Measurements from ENCODE around the gene MOB3B.

MOB3B gene

GRCh38 chr9:27367175-27367798 is 162.3 kb downstream of the MOB3B start:
- DNase-seq (ENCODE audit: low read depth in 3 of 3), result no peak

GRCh38 chr9:27365707-27366376 is 163.8 kb downstream of the MOB3B start:
- DNase-seq (ENCODE audit: low read depth in 3 of 3), result peak; percentile 24 to 64 (median 38)

- DNase-seq (ENCODE audit: low read depth in 3 of 3), result no peak
These were observed 167.0 kb downstream of the MOB3B start for GRCh38 chr9:27362447-27363210.

GRCh38 chr9:27361492-27361891 is 168.1 kb downstream of the MOB3B start:
- DNase-seq (ENCODE audit: low read depth in 3 of 3), result no peak

GRCh38 chr9:27359763-27360162 is 169.9 kb downstream of the MOB3B start:
- no peak for DNase-seq (ENCODE audit: low read depth in 3 of 3)

GRCh38 chr9:27358007-27358406 is 171.6 kb downstream of the MOB3B start:
- no peak for DNase-seq (ENCODE audit: low read depth in 3 of 3)

GRCh38 chr9:27356446-27356845 is 173.2 kb downstream of the MOB3B start:
- no peak for DNase-seq (ENCODE audit: low read depth in 3 of 3)

- no peak for DNase-seq (ENCODE audit: low read depth in 3 of 3)
These were observed 174.4 kb downstream of the MOB3B start for GRCh38 chr9:27355166-27355565.

GRCh38 chr9:27353474-27354229 is 176.0 kb downstream of the MOB3B start:
- DNase-seq (ENCODE audit: low read depth in 3 of 3), result no peak

- no peak for DNase-seq (ENCODE audit: low read depth in 3 of 3)
These were observed 176.5 kb downstream of the MOB3B start for GRCh38 chr9:27353166-27353473.

GRCh38 chr9:27352457-27353165 is 177.0 kb downstream of the MOB3B start:
- no peak for DNase-seq (ENCODE audit: low read depth in 3 of 3)

- no peak for DNase-seq (ENCODE audit: low read depth in 3 of 3)
These were observed 178.2 kb downstream of the MOB3B start for GRCh38 chr9:27351438-27351837.

GRCh38 chr9:27350382-27350976 is 179.1 kb downstream of the MOB3B start:
- DNase-seq (ENCODE audit: low read depth in 3 of 3), result no peak

- no peak for DNase-seq (ENCODE audit: low read depth in 3 of 3)
These were observed 179.9 kb downstream of the MOB3B start for GRCh38 chr9:27349698-27350080.

- DNase-seq (ENCODE audit: low read depth in 3 of 3), result no peak
These were observed 180.6 kb downstream of the MOB3B start for GRCh38 chr9:27348785-27349697.

GRCh38 chr9:27347889-27348288 is 181.7 kb downstream of the MOB3B start:
- DNase-seq (ENCODE audit: low read depth in 3 of 3), result no peak

- DNase-seq (ENCODE audit: low read depth in 3 of 3), result no peak
These were observed 184.8 kb downstream of the MOB3B start for GRCh38 chr9:27344776-27345175.

GRCh38 chr9:27341545-27342294 is 187.9 kb downstream of the MOB3B start:
- no peak for DNase-seq (ENCODE audit: low read depth in 3 of 3)

GRCh38 chr9:27340961-27341511 is 188.6 kb downstream of the MOB3B start:
- DNase-seq (ENCODE audit: low read depth in 3 of 3), result no peak

Measured in stimulated activated CD4-positive, alpha-beta T cell treated with anti-CD3 and anti-CD28 coated beads, TNF-alpha, amount 100 ng/mL, for 48 hours (primary cell).